ENCODE measurements around the gene CCDC50.

The CCDC50 gene

GRCh38 chr3:191328962-191329653 lies at the start of gene CCDC50:
TSS of gene CCDC50 (plus strand) at chr3:191329394. CDS start at chr3:191329675, 281 bp downstream.
- H3K9me3 ChIP-seq (ENCODE audit: control insufficient read depth in 1 of 2, low read length in 2 of 2): no peaks in the 10 kb centered on the region
- H3K4me1 ChIP-seq (ENCODE audit: control insufficient read depth in 1 of 2, insufficient read depth in 2 of 2, low read length in 2 of 2): peaks cover 3 to 31% of the 10 kb centered on the region in 2 donors

GRCh38 chr3:191280111-191280510 lies 49.1 kb upstream of the CCDC50 start:
- H3K4me3 ChIP-seq (ENCODE audit: low read depth in 1 of 2, low read length in 2 of 2): no peak overlapping the region
- no peaks in the 10 kb centered on the region for H3K4me1 ChIP-seq (ENCODE audit: control insufficient read depth in 1 of 2, insufficient read depth in 2 of 2, low read length in 2 of 2)
- no peaks in the 10 kb centered on the region for H3K9me3 ChIP-seq (ENCODE audit: control insufficient read depth in 1 of 2, low read length in 2 of 2)
- no peaks in the 10 kb centered on the region for H3K36me3 ChIP-seq (ENCODE audit: control insufficient read depth in 1 of 2, insufficient read depth in 2 of 2, low read length in 2 of 2)
- no peak overlapping the region for H3K9ac ChIP-seq (ENCODE audit: low read depth in 1 of 2, low read length in 2 of 2)
- H3K27me3 ChIP-seq (ENCODE audit: control insufficient read depth in 1 of 2, insufficient read depth in 2 of 2, low read length in 2 of 2): no peaks in the 10 kb centered on the region
- no peak overlapping the region for H3K27ac ChIP-seq (ENCODE audit: low read depth, low read length)

More at GRCh38 chr3:191328962-191329653, at the start of gene CCDC50:
- Histone ChIP-seq H3K27me3 (ENCODE audit: control insufficient read depth in 1 of 2, insufficient read depth in 2 of 2, low read length in 2 of 2) (no peaks in the 10 kb centered on the region), H3K27ac (ENCODE audit: low read depth, low read length) (peak within 1 kb of the TSS; percentile 86), H3K36me3 (ENCODE audit: control insufficient read depth in 1 of 2, insufficient read depth in 2 of 2, low read length in 2 of 2) (no peaks in the 10 kb centered on the region), H3K9ac (ENCODE audit: low read depth in 1 of 2, low read length in 2 of 2) (peak within 1 kb of the TSS; percentile 45 to 70), H3K4me3 (ENCODE audit: low read depth in 1 of 2, low read length in 2 of 2) (peak within 1 kb of the TSS; percentile 73 to 85)

GRCh38 chr3:191280882-191281281 lies 48.3 kb upstream of the CCDC50 start:
- Histone ChIP-seq H3K4me1 (ENCODE audit: control insufficient read depth in 1 of 2, insufficient read depth in 2 of 2, low read length in 2 of 2) (no peaks in the 10 kb centered on the region), H3K27me3 (ENCODE audit: control insufficient read depth in 1 of 2, insufficient read depth in 2 of 2, low read length in 2 of 2) (no peaks in the 10 kb centered on the region), H3K36me3 (ENCODE audit: control insufficient read depth in 1 of 2, insufficient read depth in 2 of 2, low read length in 2 of 2) (no peaks in the 10 kb centered on the region), H3K27ac (ENCODE audit: low read depth, low read length) (no peak overlapping the region), H3K4me3 (ENCODE audit: low read depth in 1 of 2, low read length in 2 of 2) (no peak overlapping the region), H3K9me3 (ENCODE audit: control insufficient read depth in 1 of 2, low read length in 2 of 2) (no peaks in the 10 kb centered on the region), H3K9ac (ENCODE audit: low read depth in 1 of 2, low read length in 2 of 2) (no peak overlapping the region)

GRCh38 chr3:191282251-191283185 lies 46.7 kb upstream of the CCDC50 start:
- Histone ChIP-seq H3K4me1 (ENCODE audit: control insufficient read depth in 1 of 2, insufficient read depth in 2 of 2, low read length in 2 of 2) (no peaks in the 10 kb centered on the region), H3K27ac (ENCODE audit: low read depth, low read length) (no peak overlapping the region), H3K9me3 (ENCODE audit: control insufficient read depth in 1 of 2, low read length in 2 of 2) (no peaks in the 10 kb centered on the region), H3K36me3 (ENCODE audit: control insufficient read depth in 1 of 2, insufficient read depth in 2 of 2, low read length in 2 of 2) (no peaks in the 10 kb centered on the region), H3K27me3 (ENCODE audit: control insufficient read depth in 1 of 2, insufficient read depth in 2 of 2, low read length in 2 of 2) (no peaks in the 10 kb centered on the region), H3K9ac (ENCODE audit: low read depth in 1 of 2, low read length in 2 of 2) (no peak overlapping the region), H3K4me3 (ENCODE audit: low read depth in 1 of 2, low read length in 2 of 2) (no peak overlapping the region)

GRCh38 chr3:191283400-191283799 lies 45.8 kb upstream of the CCDC50 start:
- H3K9me3 ChIP-seq (ENCODE audit: control insufficient read depth in 1 of 2, low read length in 2 of 2): no peaks in the 10 kb centered on the region
- H3K27ac ChIP-seq (ENCODE audit: low read depth, low read length): no peak overlapping the region
- no peaks in the 10 kb centered on the region for H3K36me3 ChIP-seq (ENCODE audit: control insufficient read depth in 1 of 2, insufficient read depth in 2 of 2, low read length in 2 of 2)
- no peak overlapping the region for H3K4me3 ChIP-seq (ENCODE audit: low read depth in 1 of 2, low read length in 2 of 2)
- no peaks in the 10 kb centered on the region for H3K4me1 ChIP-seq (ENCODE audit: control insufficient read depth in 1 of 2, insufficient read depth in 2 of 2, low read length in 2 of 2)
- H3K27me3 ChIP-seq (ENCODE audit: control insufficient read depth in 1 of 2, insufficient read depth in 2 of 2, low read length in 2 of 2): no peaks in the 10 kb centered on the region
- H3K9ac ChIP-seq (ENCODE audit: low read depth in 1 of 2, low read length in 2 of 2): no peak overlapping the region

GRCh38 chr3:191290311-191291025 lies 38.7 kb upstream of the CCDC50 start:
- H3K36me3 ChIP-seq (ENCODE audit: control insufficient read depth in 1 of 2, insufficient read depth in 2 of 2, low read length in 2 of 2): no peaks in the 10 kb centered on the region
- H3K9me3 ChIP-seq (ENCODE audit: control insufficient read depth in 1 of 2, low read length in 2 of 2): no peaks in the 10 kb centered on the region
- H3K9ac ChIP-seq (ENCODE audit: low read depth in 1 of 2, low read length in 2 of 2): no peak overlapping the region
- H3K4me3 ChIP-seq (ENCODE audit: low read depth in 1 of 2, low read length in 2 of 2): no peak overlapping the region
- no peaks in the 10 kb centered on the region for H3K4me1 ChIP-seq (ENCODE audit: control insufficient read depth in 1 of 2, insufficient read depth in 2 of 2, low read length in 2 of 2)
- H3K27me3 ChIP-seq (ENCODE audit: control insufficient read depth in 1 of 2, insufficient read depth in 2 of 2, low read length in 2 of 2): no peaks in the 10 kb centered on the region
- no peak overlapping the region for H3K27ac ChIP-seq (ENCODE audit: low read depth, low read length)

- Histone ChIP-seq H3K36me3 (ENCODE audit: control insufficient read depth in 1 of 2, insufficient read depth in 2 of 2, low read length in 2 of 2) (no peaks in the 10 kb centered on the region), H3K27me3 (ENCODE audit: control insufficient read depth in 1 of 2, insufficient read depth in 2 of 2, low read length in 2 of 2) (no peaks in the 10 kb centered on the region), H3K4me1 (ENCODE audit: control insufficient read depth in 1 of 2, insufficient read depth in 2 of 2, low read length in 2 of 2) (no peaks in the 10 kb centered on the region), H3K27ac (ENCODE audit: low read depth, low read length) (no peak overlapping the region), H3K9me3 (ENCODE audit: control insufficient read depth in 1 of 2, low read length in 2 of 2) (no peaks in the 10 kb centered on the region), H3K4me3 (ENCODE audit: low read depth in 1 of 2, low read length in 2 of 2) (no peak overlapping the region), H3K9ac (ENCODE audit: low read depth in 1 of 2, low read length in 2 of 2) (no peak overlapping the region)
Measured at GRCh38 chr3:191292243-191293015, 36.8 kb upstream of the CCDC50 start.

DNA sequence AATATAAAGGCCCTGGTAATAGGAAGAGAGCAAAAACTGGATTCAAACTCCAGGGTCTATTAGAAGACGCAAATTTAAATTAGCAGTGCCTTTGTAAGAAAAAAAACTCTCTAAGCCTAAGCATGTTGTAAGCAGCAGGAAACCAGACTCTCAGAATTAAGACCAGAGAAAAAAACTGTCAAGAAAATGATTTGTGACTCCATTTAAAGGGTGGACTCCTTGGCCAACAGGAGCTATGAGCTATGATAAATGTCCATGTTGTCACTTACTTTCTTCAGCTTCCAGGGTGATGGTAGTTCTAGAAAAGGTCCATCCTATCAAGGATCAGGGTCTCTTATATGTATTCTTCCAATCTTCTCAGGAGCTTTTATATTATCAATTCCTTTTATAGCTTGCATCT lies 34.9 kb upstream of the CCDC50 start:
- no peaks in the 10 kb centered on the region for H3K9me3 ChIP-seq (ENCODE audit: control insufficient read depth in 1 of 2, low read length in 2 of 2)
- no peak overlapping the region for H3K4me3 ChIP-seq (ENCODE audit: low read depth in 1 of 2, low read length in 2 of 2)
- H3K27ac ChIP-seq (ENCODE audit: low read depth, low read length): no peak overlapping the region
- no peak overlapping the region for H3K9ac ChIP-seq (ENCODE audit: low read depth in 1 of 2, low read length in 2 of 2)
- H3K4me1 ChIP-seq (ENCODE audit: control insufficient read depth in 1 of 2, insufficient read depth in 2 of 2, low read length in 2 of 2): no peaks in the 10 kb centered on the region
- no peaks in the 10 kb centered on the region for H3K36me3 ChIP-seq (ENCODE audit: control insufficient read depth in 1 of 2, insufficient read depth in 2 of 2, low read length in 2 of 2)
- H3K27me3 ChIP-seq (ENCODE audit: control insufficient read depth in 1 of 2, insufficient read depth in 2 of 2, low read length in 2 of 2): no peaks in the 10 kb centered on the region

- Histone ChIP-seq H3K27ac (ENCODE audit: low read depth, low read length) (peak overlapping the region; percentile 3), H3K27me3 (ENCODE audit: control insufficient read depth in 1 of 2, insufficient read depth in 2 of 2, low read length in 2 of 2) (no peaks in the 10 kb centered on the region), H3K4me1 (ENCODE audit: control insufficient read depth in 1 of 2, insufficient read depth in 2 of 2, low read length in 2 of 2) (no peaks in the 10 kb centered on the region), H3K36me3 (ENCODE audit: control insufficient read depth in 1 of 2, insufficient read depth in 2 of 2, low read length in 2 of 2) (no peaks in the 10 kb centered on the region), H3K9ac (ENCODE audit: low read depth in 1 of 2, low read length in 2 of 2) (no peak overlapping the region), H3K4me3 (ENCODE audit: low read depth in 1 of 2, low read length in 2 of 2) (no peak overlapping the region), H3K9me3 (ENCODE audit: control insufficient read depth in 1 of 2, low read length in 2 of 2) (no peaks in the 10 kb centered on the region)
Measured at GRCh38 chr3:191296041-191296541, 33.1 kb upstream of the CCDC50 start.
